AML-193 (cell line): ENCODE data around the gene MANF.
"Not testable (repeated sequence)": the region's sequence is repeated elsewhere in the genome, so short reads cannot be mapped to it uniquely, and the experiment has no call there.

Experiments
- DNase-seq, 2 experiments: peaks; one replicate each; lab custom pipeline; 2025; lab: John Stamatoyannopoulos, UW

MANF gene

GRCh38 chr3:51373658-51374421 lies 11.3 kb upstream of the MANF start:
- no peak for DNase-seq

GRCh38 chr3:51374456-51374855 lies 10.6 kb upstream of the MANF start:
- no peak for DNase-seq

- no peak for DNase-seq
Measured at GRCh38 chr3:51375136-51375535, 10.0 kb upstream of the MANF start.

GRCh38 chr3:51375571-51375970 lies 9.5 kb upstream of the MANF start:
- no peak for DNase-seq

- DNase-seq: no peak
Measured at GRCh38 chr3:51378065-51378464, 7.0 kb upstream of the MANF start.

- DNase-seq: no peak
Measured at GRCh38 chr3:51378726-51379125, 6.4 kb upstream of the MANF start.

GRCh38 chr3:51379301-51379700 lies 5.8 kb upstream of the MANF start:
- no peak for DNase-seq

GRCh38 chr3:51379746-51380455 lies 5.2 kb upstream of the MANF start:
- DNase-seq: no peak

GRCh38 chr3:51380601-51381332 lies 4.3 kb upstream of the MANF start:
- no peak for DNase-seq

GRCh38 chr3:51381333-51381705 lies 3.8 kb upstream of the MANF start:
- DNase-seq: no peak

GRCh38 chr3:51382076-51382745 lies 2.9 kb upstream of the MANF start:
- no peak for DNase-seq

GRCh38 chr3:51382947-51383578 lies 2.0 kb upstream of the MANF start:
- no peak for DNase-seq

- DNase-seq: peak in 1 of 2 experiments; percentile 8
Measured at GRCh38 chr3:51384055-51384725, 901 bp upstream of the MANF start.

- peak in 1 of 2 experiments; percentile 19 for DNase-seq
Measured at GRCh38 chr3:51385621-51386091, 565 bp downstream of the MANF start.

- DNase-seq: no peak
Measured at GRCh38 chr3:51386159-51386851, 1.2 kb downstream of the MANF start.

GRCh38 chr3:51386852-51387229 lies 1.8 kb downstream of the MANF start:
- no peak for DNase-seq

GRCh38 chr3:51387281-51387680 lies 2.2 kb downstream of the MANF start:
- not testable (repeated sequence) for DNase-seq

- peak; percentile 20 to 33 for DNase-seq
Measured at GRCh38 chr3:51388286-51389029, 3.4 kb downstream of the MANF start.

- DNase-seq: peak; percentile 63 to 66
Measured at GRCh38 chr3:51389423-51390183, 4.5 kb downstream of the MANF start.
